Uterus (tissue), 4 donors: ENCODE data around the gene VIPR2. TPM values are rescaled to one million over a fixed set of nuclear protein-coding genes. Genes with fewer than 3 reads are reported as not detected.

ENCODE experiments used
- DNase-seq, 2 donors: peaks; one replicate each; pipeline ENCODE4 v3.0.0-alpha.2; 2019 to 2020
- H3K27ac ChIP-seq, 2 donors: fragments of 200-600 bp; sonication (generic); 1 replicate in 1 of 2; 2 replicates in 1 of 2; pipeline ENCODE4 v1.5.1; 2016 to 2018
- H3K27me3 ChIP-seq, 2 donors: fragments of 200-600 bp; sonication (generic); one replicate each; pipeline ENCODE4 v1.5.1; 2018 to 2019; ENCODE audit warnings: control low read depth in 1 of 2
- H3K36me3 ChIP-seq, 2 donors: fragments of 200-600 bp; sonication (generic); one replicate each; pipeline ENCODE4 v1.5.1; 2019; ENCODE audit warnings: control low read depth in 1 of 2
- H3K4me1 ChIP-seq, 2 donors: fragments of 200-600 bp; sonication (generic); one replicate each; pipeline ENCODE4 v1.5.1; 2018 to 2019; ENCODE audit warnings: control low read depth in 1 of 2
- H3K4me3 ChIP-seq, 2 donors: fragments of 200-600 bp; sonication (generic); 1 replicate in 1 of 2; 2 replicates in 1 of 2; pipeline ENCODE4 v1.5.1; 2018 to 2019; ENCODE audit warnings: mild to moderate bottlenecking in 1 of 2
- H3K9me3 ChIP-seq, 2 donors: fragments of 200-600 bp; sonication (generic); one replicate each; pipeline ENCODE4 v1.5.1; 2019; ENCODE audit warnings: control low read depth in 1 of 2
- POLR2A ChIP-seq, 2 donors: fragments of 450-650 bp; IDR thresholded peaks; one replicate each; pipeline ENCODE4 v1.6.1; 2016; ENCODE audit warnings: antibody characterized with exemption in 2 of 2, mild to moderate bottlenecking in 1 of 2, moderate library complexity in 1 of 2
- intact Hi-C: fragments of 100-400 bp; cut with DNase I; formaldehyde crosslinking; loops from one replicate; pipeline ENCODE4 v1.15.1; 2023; ENCODE audit warnings: low total_unique reads
- total RNA-seq, 4 donors: library from RNA; depleted of rRNA in 3 of 4; stranded (reverse); fragments of >200 nt in 3 of 4; gene quantifications; one replicate each; pipeline versions ENCODE4 v1.1.0 to v1.2.4, GENCODE V29; 2014 to 2023
- TF ChIP-seq, protein P1 (sequence below), 4 experiments: fragments of 200-600 bp in 2 of 4; fragments of 450-650 bp in 2 of 4; sonication (generic) in 2 of 4; IDR thresholded peaks; one replicate each; pipeline ENCODE4 v1.5.1; 2016 to 2019; ENCODE audit warnings: antibody characterized with exemption in 4 of 4, mild to moderate bottlenecking in 2 of 4, moderate library complexity in 1 of 4
- donor health status: DM: yes; HTN: yes; CAD: no.

The VIPR2 gene
- total RNA-seq, 4 donors from 2014 or later: 3.1 to 9.8 (median 4.5) TPM

- no peaks in the 10 kb centered on the region for H3K9me3 ChIP-seq
- no peak for DNase-seq
- H3K27ac ChIP-seq: no peak overlapping the region
- H3K4me3 ChIP-seq: no peak overlapping the region
- H3K4me1 ChIP-seq: no peaks in the 10 kb centered on the region
- no peak for TF ChIP-seq POLR2A (IDR thresholded peaks at IDR 0.05)
- TF ChIP-seq, protein P1, sequence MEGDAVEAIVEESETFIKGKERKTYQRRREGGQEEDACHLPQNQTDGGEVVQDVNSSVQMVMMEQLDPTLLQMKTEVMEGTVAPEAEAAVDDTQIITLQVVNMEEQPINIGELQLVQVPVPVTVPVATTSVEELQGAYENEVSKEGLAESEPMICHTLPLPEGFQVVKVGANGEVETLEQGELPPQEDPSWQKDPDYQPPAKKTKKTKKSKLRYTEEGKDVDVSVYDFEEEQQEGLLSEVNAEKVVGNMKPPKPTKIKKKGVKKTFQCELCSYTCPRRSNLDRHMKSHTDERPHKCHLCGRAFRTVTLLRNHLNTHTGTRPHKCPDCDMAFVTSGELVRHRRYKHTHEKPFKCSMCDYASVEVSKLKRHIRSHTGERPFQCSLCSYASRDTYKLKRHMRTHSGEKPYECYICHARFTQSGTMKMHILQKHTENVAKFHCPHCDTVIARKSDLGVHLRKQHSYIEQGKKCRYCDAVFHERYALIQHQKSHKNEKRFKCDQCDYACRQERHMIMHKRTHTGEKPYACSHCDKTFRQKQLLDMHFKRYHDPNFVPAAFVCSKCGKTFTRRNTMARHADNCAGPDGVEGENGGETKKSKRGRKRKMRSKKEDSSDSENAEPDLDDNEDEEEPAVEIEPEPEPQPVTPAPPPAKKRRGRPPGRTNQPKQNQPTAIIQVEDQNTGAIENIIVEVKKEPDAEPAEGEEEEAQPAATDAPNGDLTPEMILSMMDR (IDR thresholded peaks at IDR 0.05): no peak
- no peaks in the 10 kb centered on the region for H3K27me3 ChIP-seq
- H3K36me3 ChIP-seq: no peaks in the 10 kb centered on the region
- intact Hi-C loops: no loop called here
These were observed 12.0 kb upstream of the VIPR2 start for GRCh38 chr7:159156436-159157245.

DNA sequence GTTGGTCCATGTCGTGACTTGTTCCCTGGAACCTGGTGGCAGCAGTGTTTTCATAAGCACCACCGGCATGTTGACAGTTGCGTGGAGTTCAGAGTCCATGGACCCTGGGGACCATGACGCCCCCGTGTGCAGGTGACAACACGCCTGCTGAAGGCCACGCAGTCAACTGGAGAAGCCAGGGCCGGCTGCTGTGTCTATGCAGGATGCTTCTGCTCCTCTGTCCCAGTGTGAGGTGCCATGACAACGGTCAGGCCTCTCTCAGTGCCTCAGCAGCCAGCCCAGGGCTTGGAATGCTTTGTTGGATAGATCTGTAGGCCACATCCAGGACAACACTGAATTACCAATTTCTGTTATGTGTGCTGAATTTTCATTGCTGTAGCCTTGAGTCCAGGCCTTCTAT, 10.7 kb upstream of the VIPR2 start:
- no peak for TF ChIP-seq POLR2A (IDR thresholded peaks at IDR 0.05)
- TF ChIP-seq, protein P1 (IDR thresholded peaks at IDR 0.05): no peak
- Histone ChIP-seq H3K4me3 (no peak overlapping the region), H3K9me3 (no peaks in the 10 kb centered on the region), H3K27ac (no peak overlapping the region), H3K4me1 (no peaks in the 10 kb centered on the region), H3K27me3 (no peaks in the 10 kb centered on the region), H3K36me3 (no peaks in the 10 kb centered on the region)
- DNase-seq: no peak
- intact Hi-C loops: no loop called here

DNA sequence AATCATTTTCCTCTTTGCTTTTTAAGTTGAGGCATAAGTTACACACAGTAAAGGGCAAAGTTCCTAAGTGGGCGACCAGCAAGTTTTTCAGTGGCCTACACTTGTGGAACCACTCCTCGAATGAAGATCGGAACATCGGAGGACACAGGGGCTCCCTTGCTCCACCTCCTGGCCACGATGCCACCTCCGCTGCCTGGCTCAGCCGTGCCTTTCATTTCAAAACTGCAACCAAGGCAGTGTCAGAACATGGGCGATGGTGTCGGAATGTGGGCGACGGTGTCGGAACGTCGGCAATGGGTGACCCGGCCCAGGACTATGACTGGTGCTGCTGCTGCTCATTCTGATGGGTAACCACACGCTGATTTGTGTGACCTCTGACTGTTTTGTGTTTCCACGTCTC, 9.6 kb upstream of the VIPR2 start:
- H3K36me3 ChIP-seq: no peaks in the 10 kb centered on the region
- no peak for DNase-seq
- no peaks in the 10 kb centered on the region for H3K27me3 ChIP-seq
- no peak for TF ChIP-seq POLR2A (IDR thresholded peaks at IDR 0.05)
- TF ChIP-seq, protein P1 (IDR thresholded peaks at IDR 0.05): no peak
- no peaks in the 10 kb centered on the region for H3K9me3 ChIP-seq
- intact Hi-C loops: no loop called here
- H3K4me3 ChIP-seq: no peak overlapping the region
- H3K4me1 ChIP-seq: no peaks in the 10 kb centered on the region
- no peak overlapping the region for H3K27ac ChIP-seq

GRCh38 chr7:159153511-159153910, 8.8 kb upstream of the VIPR2 start:
- no peaks in the 10 kb centered on the region for H3K4me1 ChIP-seq
- intact Hi-C loops: no loop called here
- H3K27me3 ChIP-seq: no peaks in the 10 kb centered on the region
- TF ChIP-seq, protein P1 (IDR thresholded peaks at IDR 0.05): no peak
- no peak for TF ChIP-seq POLR2A (IDR thresholded peaks at IDR 0.05)
- no peaks in the 10 kb centered on the region for H3K9me3 ChIP-seq
- H3K36me3 ChIP-seq: no peaks in the 10 kb centered on the region
- H3K27ac ChIP-seq: no peak overlapping the region
- DNase-seq: no peak
- no peak overlapping the region for H3K4me3 ChIP-seq

DNA sequence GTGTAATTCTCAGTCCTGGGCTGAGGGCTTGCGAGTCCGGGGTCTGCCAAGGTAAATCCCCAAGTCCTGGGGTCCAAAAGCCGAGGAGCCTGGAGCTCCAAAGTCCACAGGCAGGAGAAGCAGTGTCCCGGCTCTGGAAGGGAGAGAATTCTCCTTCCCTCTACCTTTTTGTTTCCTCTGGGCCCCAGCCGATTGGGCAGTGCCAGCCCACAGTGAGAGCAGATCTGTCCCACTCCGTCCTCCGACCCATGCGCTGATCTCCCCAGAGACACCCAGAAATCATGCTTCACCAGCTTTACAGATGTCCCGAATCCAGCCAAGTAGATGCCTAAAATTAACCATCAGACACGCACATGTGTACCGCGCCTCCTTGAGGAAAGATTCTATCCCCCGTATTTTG, 8.1 kb upstream of the VIPR2 start:
- intact Hi-C loops: no loop called here
- no peaks in the 10 kb centered on the region for H3K9me3 ChIP-seq
- H3K4me3 ChIP-seq: no peak overlapping the region
- no peak overlapping the region for H3K27ac ChIP-seq
- no peak for TF ChIP-seq POLR2A (IDR thresholded peaks at IDR 0.05)
- TF ChIP-seq, protein P1 (IDR thresholded peaks at IDR 0.05): no peak
- no peaks in the 10 kb centered on the region for H3K27me3 ChIP-seq
- no peaks in the 10 kb centered on the region for H3K36me3 ChIP-seq
- no peak for DNase-seq
- H3K4me1 ChIP-seq: no peaks in the 10 kb centered on the region
